ENCODE data around the gene HOXB13.

HOXB13 gene

GRCh38 chr17:48704361-48705248, 23.9 kb downstream of the HOXB13 start:
- no peak for DNase-seq

GRCh38 chr17:48701864-48702532, 26.6 kb downstream of the HOXB13 start:
- DNase-seq, result no peak

- DNase-seq, result no peak
These were observed 35.4 kb downstream of the HOXB13 start for GRCh38 chr17:48693178-48693577.

- no peak for DNase-seq
These were observed 36.5 kb downstream of the HOXB13 start for GRCh38 chr17:48692049-48692448.

GRCh38 chr17:48690655-48691054, 37.9 kb downstream of the HOXB13 start:
- DNase-seq, result no peak

GRCh38 chr17:48681609-48682008, 46.9 kb downstream of the HOXB13 start:
- no peak for DNase-seq

DNA sequence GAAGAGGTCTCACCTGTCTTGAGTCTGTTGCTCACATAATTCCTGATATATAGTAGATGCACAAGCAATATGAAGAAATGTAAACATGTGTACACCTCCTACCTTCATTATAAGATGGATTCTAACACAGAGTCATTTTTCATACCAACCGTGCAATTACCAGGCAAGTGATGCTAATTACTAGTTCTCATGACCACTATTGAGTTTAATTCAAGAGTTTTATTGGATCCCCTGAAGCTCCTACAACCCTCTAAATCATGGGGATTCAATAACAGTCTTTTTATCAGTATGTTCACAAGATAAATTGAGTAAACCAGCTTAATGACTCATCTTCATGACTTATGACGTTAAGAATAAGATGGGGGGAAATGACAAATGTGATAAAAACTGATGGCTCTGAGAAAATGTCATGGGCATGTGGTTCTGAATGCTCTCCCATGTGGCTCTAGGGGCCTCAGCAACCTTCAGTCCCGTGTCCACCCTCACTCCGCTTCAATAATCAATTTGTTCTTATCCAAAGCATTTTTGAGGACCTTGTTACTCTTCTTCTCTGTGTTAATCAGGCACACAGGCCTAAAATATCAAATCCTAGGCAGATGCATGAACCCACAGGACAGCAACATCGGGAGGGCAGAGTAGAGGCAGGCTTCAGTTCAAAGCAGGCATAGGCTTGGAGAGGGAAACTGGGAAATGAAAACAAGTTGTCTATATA, 49.0 kb downstream of the HOXB13 start:
- no peak for DNase-seq

DNA sequence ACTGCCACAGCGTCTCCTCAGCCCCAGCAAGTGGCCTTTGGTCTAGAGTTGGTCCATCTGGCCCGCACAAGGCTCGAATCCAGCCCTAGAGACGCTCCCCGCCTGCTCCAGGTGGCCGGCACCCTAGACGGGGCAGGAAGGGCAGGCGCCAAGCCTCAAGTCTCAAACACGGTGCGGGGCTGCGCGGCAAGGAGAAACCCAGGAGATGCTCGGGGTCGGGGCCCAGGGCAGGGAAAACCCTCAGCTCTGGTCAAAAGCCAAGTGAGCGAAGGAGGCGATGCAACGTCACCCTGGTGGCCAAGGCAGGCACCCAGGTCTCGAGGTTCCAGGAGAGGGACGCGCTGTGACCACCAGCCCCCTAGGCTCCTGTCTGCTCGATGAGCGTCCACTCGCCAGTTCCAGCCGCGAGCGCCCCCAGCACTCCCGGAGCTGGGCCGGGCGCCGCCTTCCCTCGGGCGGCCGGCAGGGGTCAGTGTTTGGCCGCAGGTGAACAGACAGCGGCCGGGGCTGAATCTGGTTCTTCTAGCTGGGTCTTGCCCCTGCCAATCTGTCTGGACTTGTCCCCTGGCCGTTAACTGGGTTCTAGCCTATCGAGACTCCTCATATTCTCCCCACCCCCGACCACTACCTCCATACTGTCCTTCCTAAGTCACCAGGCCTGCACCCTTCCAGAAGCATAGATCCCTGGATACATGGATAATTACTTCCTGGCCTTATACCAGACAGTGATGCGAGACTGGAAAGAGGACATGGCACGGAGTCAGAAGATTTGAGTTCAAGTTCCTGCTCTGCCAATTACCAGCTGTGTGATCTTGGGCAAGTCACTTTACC, 50.2 kb downstream of the HOXB13 start:
- peak; percentile 13 for DNase-seq

DNA sequence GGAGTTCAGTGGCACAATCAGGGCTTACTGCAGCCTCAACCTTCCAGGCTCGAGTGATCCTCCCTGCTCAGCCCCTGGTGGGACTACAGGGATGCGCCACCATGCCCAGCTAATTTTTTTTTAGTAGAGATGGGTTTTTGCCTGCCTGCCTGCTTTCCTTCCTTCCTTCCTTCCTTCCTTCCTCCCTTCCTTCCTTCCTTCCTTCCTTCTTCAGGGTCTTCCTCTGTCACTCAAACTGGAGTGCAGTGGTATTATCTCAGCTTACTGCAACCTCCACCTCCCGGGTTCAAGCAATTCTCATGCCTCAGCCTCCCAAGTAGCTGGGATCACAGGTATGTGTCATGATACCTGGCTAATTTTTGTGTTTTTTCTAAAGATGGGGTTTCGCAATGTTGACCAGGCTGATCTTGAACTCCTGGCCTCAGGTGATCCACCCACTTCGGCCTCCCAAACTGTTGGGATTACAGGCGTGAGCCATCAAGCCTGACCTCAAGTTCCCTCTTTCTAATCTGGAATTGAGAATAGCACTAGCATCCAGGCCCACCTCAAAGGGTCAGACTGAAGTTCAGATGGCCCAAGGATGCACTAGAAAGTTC, 51.5 kb downstream of the HOXB13 start:
- DNase-seq, result no peak

Data from NCI-H2081 treated with DMSO at 0.1 percent for 48 hours (cell line).